ENCODE results near the gene CGB7. TPM values are rescaled to one million over a fixed set of nuclear protein-coding genes. Genes with fewer than 3 reads are reported as not detected.
"Not testable (repeated sequence)": the region's sequence is repeated elsewhere in the genome, so short reads cannot be mapped to it uniquely, and the experiment has no call there.

Gene CGB7
- polyA plus RNA-seq, 5 donors: 0.22 to 0.41 (median 0.35) TPM; not detected in 1

GRCh38 chr19:49073514-49074378, 16.2 kb upstream of the CGB7 start:
- no peak for DNase-seq

- DNase-seq: no peak
Observed at GRCh38 chr19:49071860-49072547, 14.5 kb upstream of the CGB7 start.

GRCh38 chr19:49070416-49070815, 12.9 kb upstream of the CGB7 start:
- DNase-seq: no peak

- no peak for DNase-seq
Observed at GRCh38 chr19:49069026-49069425, 11.5 kb upstream of the CGB7 start.

- no peak for DNase-seq
Observed at GRCh38 chr19:49067554-49067953, 10.0 kb upstream of the CGB7 start.

GRCh38 chr19:49065905-49066512, 8.5 kb upstream of the CGB7 start:
- no peak for DNase-seq

GRCh38 chr19:49064768-49065611, 7.4 kb upstream of the CGB7 start, which contains the start of gene NTF4:
TSS of gene NTF4 (minus strand) at chr19:49064818. CDS start at chr19:49061997, 2,821 bp downstream.
- peak in 1 of 2 donors; percentile 17 for DNase-seq

- DNase-seq: no peak
Observed at GRCh38 chr19:49064029-49064629, 6.6 kb upstream of the CGB7 start.

GRCh38 chr19:49061445-49061844, 3.9 kb upstream of the CGB7 start:
- DNase-seq: no peak

GRCh38 chr19:49061000-49061399, 3.5 kb upstream of the CGB7 start:
- no peak for DNase-seq

- no peak for DNase-seq
Observed at GRCh38 chr19:49059053-49059452, 1.5 kb upstream of the CGB7 start.

- DNase-seq: no peak
Observed at GRCh38 chr19:49058562-49058961, 1.0 kb upstream of the CGB7 start.

- not testable (repeated sequence) for DNase-seq
Observed at GRCh38 chr19:49056902-49057596, 500 bp downstream of the CGB7 start.

GRCh38 chr19:49056101-49056901, 1.2 kb downstream of the CGB7 start:
- DNase-seq: peak in 1 of 2 donors; percentile 26

GRCh38 chr19:49050376-49051033, 7.0 kb downstream of the CGB7 start:
- DNase-seq: not testable (repeated sequence)

- DNase-seq: not testable (repeated sequence)
Observed at GRCh38 chr19:49049834-49050233, 7.7 kb downstream of the CGB7 start.

GRCh38 chr19:49049011-49049410, 8.5 kb downstream of the CGB7 start, which contains the start of gene CGB8:
TSS of gene CGB8 (minus strand) at chr19:49049111. CDS start at chr19:49048739, 372 bp downstream.
- not testable (repeated sequence) for DNase-seq

- DNase-seq: not testable (repeated sequence)
Observed at GRCh38 chr19:49043548-49043947, 14.0 kb downstream of the CGB7 start, which contains the start of gene CGB5. TSS of gene CGB5 (plus strand) at chr19:49043848. CDS start at chr19:49044210, 362 bp downstream.

- not testable (repeated sequence) for DNase-seq
Observed at GRCh38 chr19:49042666-49043065, 14.9 kb downstream of the CGB7 start.
